Muscle layer of duodenum (tissue), 2 donors: ENCODE data around the gene ANKRD10.

ENCODE experiments used
- H3K27ac ChIP-seq: one replicate; pipeline ENCODE4 v1.7.0; 2013; ENCODE audit warnings: mild to moderate bottlenecking, low read length
- H3K27me3 ChIP-seq: one replicate; pipeline ENCODE4 v1.7.0; 2013; ENCODE audit warnings: low read depth, mild to moderate bottlenecking, control low read depth, low read length
- H3K36me3 ChIP-seq, 2 donors: one replicate each; pipeline ENCODE4 v1.7.0; 2013; ENCODE audit warnings: low read length in 2 of 2, control low read depth in 1 of 2, mild to moderate bottlenecking in 1 of 2; ENCODE audit not compliant: insufficient read depth in 2 of 2, control insufficient read depth in 1 of 2
- H3K4me1 ChIP-seq, 2 donors: one replicate each; pipeline ENCODE4 v1.7.0; 2013; ENCODE audit warnings: low read length in 2 of 2, mild to moderate bottlenecking in 2 of 2, control low read depth in 1 of 2, moderate library complexity in 1 of 2; ENCODE audit not compliant: insufficient read depth in 2 of 2, control insufficient read depth in 1 of 2
- H3K4me3 ChIP-seq, 2 donors: one replicate each; pipeline ENCODE4 v1.7.0; 2013; ENCODE audit warnings: low read length in 2 of 2, low read depth in 1 of 2, mild to moderate bottlenecking in 1 of 2
- H3K9me3 ChIP-seq, 2 donors: one replicate each; pipeline ENCODE4 v1.7.0; 2013; ENCODE audit warnings: low read length in 2 of 2, control low read depth in 1 of 2, mild to moderate bottlenecking in 1 of 2; ENCODE audit not compliant: control insufficient read depth in 1 of 2
- donor health status: healthy.

The ANKRD10 gene

GRCh38 chr13:110944121-110944967 lies 29.5 kb upstream of the ANKRD10 start:
- Histone ChIP-seq H3K4me3 (no peak overlapping the region), H3K36me3 (no peaks in the 10 kb centered on the region), H3K9me3 (no peaks in the 10 kb centered on the region), H3K4me1 (no peaks in the 10 kb centered on the region), H3K27me3 (no peaks in the 10 kb centered on the region), H3K27ac (no peak overlapping the region)

GRCh38 chr13:110942248-110942981 lies 27.5 kb upstream of the ANKRD10 start:
- H3K27me3 ChIP-seq, result no peaks in the 10 kb centered on the region
- no peaks in the 10 kb centered on the region for H3K9me3 ChIP-seq

GRCh38 chr13:110938662-110939421 lies 24.0 kb upstream of the ANKRD10 start:
- H3K4me1 ChIP-seq, result no peaks in the 10 kb centered on the region
- H3K9me3 ChIP-seq, result peaks cover 2 to 7% of the 10 kb centered on the region in 2 donors
- H3K36me3 ChIP-seq, result no peaks in the 10 kb centered on the region
- H3K27me3 ChIP-seq, result no peaks in the 10 kb centered on the region
- H3K4me3 ChIP-seq, result no peak overlapping the region
- H3K27ac ChIP-seq, result no peak overlapping the region

More at GRCh38 chr13:110942248-110942981, 27.5 kb upstream of the ANKRD10 start:
- H3K27ac ChIP-seq, result no peak overlapping the region
- no peak overlapping the region for H3K4me3 ChIP-seq
- H3K4me1 ChIP-seq, result no peaks in the 10 kb centered on the region
- H3K36me3 ChIP-seq, result no peaks in the 10 kb centered on the region

GRCh38 chr13:110937511-110938285 lies 22.8 kb upstream of the ANKRD10 start:
- H3K27me3 ChIP-seq, result no peaks in the 10 kb centered on the region
- peaks cover 12% of the 10 kb centered on the region in 2 donors for H3K9me3 ChIP-seq
- no peaks in the 10 kb centered on the region for H3K36me3 ChIP-seq
- no peak overlapping the region for H3K4me3 ChIP-seq
- H3K27ac ChIP-seq, result no peak overlapping the region
- no peaks in the 10 kb centered on the region for H3K4me1 ChIP-seq

DNA sequence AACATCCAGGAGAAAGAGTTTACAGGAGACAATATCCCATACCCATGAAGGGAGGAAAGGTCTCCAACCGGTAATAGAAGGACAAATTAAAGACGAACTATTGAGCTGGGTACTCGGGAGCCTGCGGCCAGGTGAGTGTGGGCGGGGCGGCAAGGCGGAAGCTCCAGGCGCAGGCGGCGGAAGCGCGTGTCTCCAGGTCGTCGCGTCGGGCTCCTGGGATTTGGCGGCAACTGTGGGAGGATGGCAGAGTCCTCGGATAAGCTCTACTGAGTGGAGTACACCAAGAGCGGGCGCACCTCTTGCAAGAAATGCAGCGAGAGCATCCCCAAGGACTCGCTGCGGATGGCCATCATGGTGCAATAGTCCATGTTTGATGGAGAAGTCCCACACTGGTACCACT lies 21.6 kb upstream of the ANKRD10 start:
- no peak overlapping the region for H3K27ac ChIP-seq
- H3K4me3 ChIP-seq, result no peak overlapping the region
- H3K4me1 ChIP-seq, result no peaks in the 10 kb centered on the region
- H3K9me3 ChIP-seq, result peaks cover 12% of the 10 kb centered on the region in 2 donors
- no peaks in the 10 kb centered on the region for H3K27me3 ChIP-seq
- H3K36me3 ChIP-seq, result no peaks in the 10 kb centered on the region

GRCh38 chr13:110932588-110932987 lies 17.7 kb upstream of the ANKRD10 start:
- H3K4me1 ChIP-seq, result no peaks in the 10 kb centered on the region
- no peak overlapping the region for H3K27ac ChIP-seq
- peaks cover 12% of the 10 kb centered on the region in 2 donors for H3K9me3 ChIP-seq
- no peaks in the 10 kb centered on the region for H3K36me3 ChIP-seq
- no peaks in the 10 kb centered on the region for H3K27me3 ChIP-seq
- no peak overlapping the region for H3K4me3 ChIP-seq

DNA sequence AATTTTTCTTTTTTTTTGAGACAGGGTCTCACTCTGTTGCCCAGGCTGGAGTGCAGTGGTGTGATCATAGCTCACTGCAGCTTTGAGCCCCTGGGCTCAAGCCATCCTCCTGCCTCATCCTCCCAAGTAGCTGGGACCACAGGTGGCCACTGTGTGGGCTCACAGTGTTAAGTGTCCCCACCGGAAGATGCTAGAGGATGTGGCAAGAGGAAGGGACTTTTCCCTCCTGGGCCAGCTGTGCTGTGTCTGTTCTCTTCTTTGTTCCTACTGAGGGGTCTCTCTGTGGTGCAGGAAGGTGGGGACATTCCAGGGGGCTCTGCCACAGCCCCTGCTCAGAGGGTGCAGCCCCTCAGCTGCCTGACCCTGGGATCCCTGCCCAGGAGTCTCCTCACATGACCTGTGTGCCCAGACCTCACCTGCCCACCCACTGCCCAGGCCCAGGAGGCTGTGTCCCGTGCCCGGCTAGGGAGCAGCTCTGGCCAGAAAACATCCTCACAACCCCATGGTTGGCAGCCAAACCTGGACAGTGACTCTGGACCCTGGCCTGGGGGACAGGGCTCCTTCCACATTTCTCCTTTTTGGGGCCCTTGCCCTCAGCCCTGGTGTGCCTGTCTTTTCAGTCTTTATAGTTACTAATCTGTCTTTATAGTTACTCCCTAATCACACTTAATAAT lies 14.4 kb upstream of the ANKRD10 start:
- no peak overlapping the region for H3K4me3 ChIP-seq
- H3K4me1 ChIP-seq, result no peaks in the 10 kb centered on the region

DNA sequence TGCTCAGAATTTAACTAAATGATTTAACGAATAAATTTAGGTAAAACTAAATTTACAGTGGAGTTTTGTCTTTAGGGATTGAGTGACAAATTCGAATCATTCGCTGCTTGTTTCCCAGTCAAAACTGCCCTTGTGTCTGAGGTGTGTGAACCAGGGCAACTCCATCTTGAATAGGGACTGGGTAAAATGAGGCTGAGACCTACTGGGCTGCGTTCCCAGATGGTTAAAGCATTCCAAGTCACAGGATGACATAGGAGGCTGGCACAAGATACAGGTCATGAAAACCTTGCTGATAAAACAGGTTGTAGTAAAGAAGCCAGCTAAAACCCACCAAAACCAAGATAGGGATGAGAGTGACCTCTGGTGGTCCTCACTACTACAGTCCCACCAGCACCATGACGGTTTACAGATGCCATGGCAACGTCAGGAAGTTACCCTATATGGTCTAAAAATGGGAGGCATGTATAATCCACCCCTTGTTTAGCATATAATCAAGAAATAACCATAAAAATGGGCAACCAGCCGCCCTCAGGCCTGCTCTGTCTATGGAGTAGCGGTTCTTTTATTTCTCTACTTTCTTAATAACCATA lies 10.2 kb upstream of the ANKRD10 start:
- no peak overlapping the region for H3K4me3 ChIP-seq
- H3K27ac ChIP-seq, result no peak overlapping the region
- H3K9me3 ChIP-seq, result no peaks in the 10 kb centered on the region
- H3K27me3 ChIP-seq, result no peaks in the 10 kb centered on the region
- no peaks in the 10 kb centered on the region for H3K4me1 ChIP-seq
- H3K36me3 ChIP-seq, result no peaks in the 10 kb centered on the region

More for the DNA sequence above, 14.4 kb upstream of the ANKRD10 start:
- Histone ChIP-seq H3K36me3 (no peaks in the 10 kb centered on the region), H3K9me3 (peaks cover 9 to 12% of the 10 kb centered on the region in 2 donors), H3K27ac (no peak overlapping the region), H3K27me3 (no peaks in the 10 kb centered on the region)

DNA sequence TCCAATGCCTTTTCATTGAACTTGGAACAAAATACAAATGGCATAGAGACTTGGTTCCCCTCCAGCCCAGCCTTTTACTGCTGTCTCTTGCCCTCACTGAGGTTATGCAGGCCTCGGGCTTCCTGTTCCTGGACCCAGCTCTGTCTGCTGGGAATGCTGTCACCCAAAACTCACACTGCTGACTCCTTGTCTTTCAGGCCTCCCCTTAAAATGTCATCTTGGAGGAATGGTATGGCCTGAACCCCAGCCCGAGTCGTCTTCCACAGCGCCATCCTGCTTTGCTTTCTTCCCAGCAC lies 9.7 kb upstream of the ANKRD10 start:
- H3K9me3 ChIP-seq, result no peaks in the 10 kb centered on the region
- no peaks in the 10 kb centered on the region for H3K27me3 ChIP-seq
- no peaks in the 10 kb centered on the region for H3K36me3 ChIP-seq
- H3K27ac ChIP-seq, result no peak overlapping the region
- H3K4me3 ChIP-seq, result no peak overlapping the region
- no peaks in the 10 kb centered on the region for H3K4me1 ChIP-seq
